BLaER1 treated with 17β-estradiol and CSF1 and Interleukin-3, amounts not matched to agents 10 nM and 100 nM (cell line): ENCODE data around the gene EN1.

Source experiments
- H3K27ac ChIP-seq, 11 experiments: shearing (Covaris generic); formaldehyde crosslinking; 2 replicates each; pipeline ENCODE4 v1.8.1; 2022
- H3K27me3 ChIP-seq, 11 experiments: shearing (Covaris generic); formaldehyde crosslinking; 2 replicates each; pipeline ENCODE4 v1.8.1; 2022
- H3K36me3 ChIP-seq, 11 experiments: shearing (Covaris generic); formaldehyde crosslinking; 2 replicates each; pipeline ENCODE4 v1.8.1; 2022
- H3K4me1 ChIP-seq, 10 experiments: shearing (Covaris generic); formaldehyde crosslinking; 2 replicates each; pipeline ENCODE4 v1.8.1; 2022
- H3K4me2 ChIP-seq, 11 experiments: shearing (Covaris generic); formaldehyde crosslinking; 2 replicates each; pipeline ENCODE4 v1.8.1; 2022
- H3K4me3 ChIP-seq, 10 experiments: shearing (Covaris generic); formaldehyde crosslinking; 2 replicates each; pipeline ENCODE4 v1.8.1; 2022
- H3K9ac ChIP-seq, 11 experiments: shearing (Covaris generic); formaldehyde crosslinking; 2 replicates each; pipeline ENCODE4 v1.8.1; 2022
- H3K9me3 ChIP-seq, 11 experiments: shearing (Covaris generic); formaldehyde crosslinking; replicated peaks in 1 of 11; 2 replicates each; pipeline ENCODE4 v1.8.1; 2022
- H4K20me1 ChIP-seq, 11 experiments: shearing (Covaris generic); formaldehyde crosslinking; 2 replicates each; pipeline ENCODE4 v1.8.1; 2022
- Cebpa-rat ChIP-seq, 11 experiments: shearing (Covaris generic); IDR thresholded peaks; 2 replicates each; pipeline ENCODE4 v1.8.1; 2022

The EN1 gene

DNA sequence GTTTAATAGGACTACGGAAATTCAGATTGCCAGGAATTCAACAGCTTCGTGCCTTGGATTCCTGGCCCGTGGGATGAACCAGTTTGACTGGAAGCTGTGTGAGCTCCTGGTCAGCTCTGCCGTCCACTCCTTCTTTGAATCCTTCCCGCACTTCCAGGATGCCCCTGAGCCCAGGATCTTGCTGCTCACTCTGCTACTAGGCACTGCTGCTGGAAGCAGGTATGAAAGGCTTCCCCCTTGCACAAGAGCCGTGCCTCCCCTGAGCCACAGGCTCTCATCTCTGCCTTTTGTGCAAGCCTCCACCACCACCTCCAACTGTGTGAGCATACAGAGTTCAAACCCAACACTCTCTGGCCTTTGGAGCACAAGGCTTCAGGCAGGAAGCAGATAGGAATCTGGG lies 34.9 kb downstream of the EN1 start:
- Histone ChIP-seq H3K36me3 (no peaks in the 10 kb centered on the region), H3K9me3 (no peaks in the 10 kb centered on the region), H3K27ac (no peak overlapping the region), H3K4me2 (peak overlapping the region in 7 of 11 experiments; percentile 49 to 68 (median 51); a peak in 15 of 22 replicates), H3K27me3 (peaks cover 6 to 18% (median 14%) of the 10 kb centered on the region in 11 experiments; a peak in 15 of 22 replicates), H3K9ac (no peak overlapping the region), H4K20me1 (peaks cover 0 to 5% (median 0%) of the 10 kb centered on the region in 11 experiments; a peak in 1 of 22 replicates), H3K4me1 (peaks cover 4 to 61% (median 25%) of the 10 kb centered on the region in 10 experiments), H3K4me3 (no peak overlapping the region)
- no peak for TF ChIP-seq Cebpa-rat (IDR thresholded peaks at IDR 0.05)

DNA sequence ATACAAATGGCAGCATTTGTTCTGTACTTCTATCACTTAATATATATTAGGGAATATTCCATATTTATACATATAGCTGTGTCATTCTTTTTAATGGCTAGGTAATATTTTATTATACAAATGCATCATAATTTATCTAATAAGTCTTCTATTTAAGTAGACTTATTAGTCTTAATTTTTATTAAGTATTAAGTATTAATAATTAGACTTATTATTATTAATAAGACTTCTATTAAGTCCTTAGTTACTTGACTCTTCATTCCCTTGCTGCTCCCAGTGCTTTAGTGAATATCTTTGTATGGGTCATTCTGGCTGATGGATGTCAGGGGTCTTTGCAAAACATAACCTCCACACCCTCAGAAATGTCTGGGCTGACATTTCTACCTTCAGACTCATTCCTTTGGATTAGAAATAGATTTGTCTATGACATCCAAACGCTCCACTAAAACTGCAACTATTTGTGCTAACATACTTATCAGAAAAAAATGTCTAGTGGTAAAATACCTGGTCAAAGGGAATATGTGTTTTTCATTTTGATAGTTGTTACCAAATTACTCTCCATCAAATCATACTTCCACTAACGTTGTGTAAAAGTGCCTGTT lies 35.8 kb downstream of the EN1 start:
- Histone ChIP-seq H4K20me1 (peaks cover 0 to 5% (median 0%) of the 10 kb centered on the region in 11 experiments; a peak in 1 of 22 replicates), H3K36me3 (no peaks in the 10 kb centered on the region), H3K27ac (no peak overlapping the region), H3K4me2 (no peak overlapping the region), H3K4me3 (no peak overlapping the region), H3K9me3 (no peaks in the 10 kb centered on the region), H3K9ac (no peak overlapping the region), H3K27me3 (peaks cover 6 to 20% (median 17%) of the 10 kb centered on the region in 11 experiments; a peak in 15 of 22 replicates), H3K4me1 (peaks cover 13 to 70% (median 34%) of the 10 kb centered on the region in 10 experiments)
- TF ChIP-seq Cebpa-rat (IDR thresholded peaks at IDR 0.05): no peak

DNA sequence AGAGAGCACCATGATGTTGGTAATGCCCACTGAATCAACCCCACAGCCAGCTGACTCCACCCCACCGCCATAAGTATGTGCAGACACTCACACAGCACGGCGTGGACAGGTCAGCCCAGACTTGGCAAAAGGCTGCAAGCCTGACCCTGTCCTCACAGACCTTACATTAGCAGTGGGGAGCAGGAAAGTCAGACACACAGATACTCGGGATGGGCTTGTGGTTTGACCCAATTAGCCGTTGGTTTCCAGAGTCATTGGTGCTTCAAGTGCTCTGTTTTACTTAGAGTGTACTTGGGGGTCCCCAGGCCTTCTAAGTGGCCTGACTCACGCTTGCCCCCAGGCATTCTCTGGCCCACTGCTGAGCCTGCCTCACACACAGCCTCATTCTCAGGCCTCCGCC lies 36.7 kb downstream of the EN1 start:
- peak overlapping the region in 7 of 11 experiments; percentile 6 to 38 (median 29); a peak in 7 of 22 replicates for H3K4me2 ChIP-seq
- no peak overlapping the region for H3K9ac ChIP-seq
- H3K9me3 ChIP-seq: no peaks in the 10 kb centered on the region
- peaks cover 0 to 5% (median 0%) of the 10 kb centered on the region in 11 experiments; a peak in 1 of 22 replicates for H4K20me1 ChIP-seq
- H3K27me3 ChIP-seq: peaks cover 6 to 20% (median 17%) of the 10 kb centered on the region in 11 experiments; a peak in 15 of 22 replicates
- TF ChIP-seq Cebpa-rat (IDR thresholded peaks at IDR 0.05): no peak
- H3K36me3 ChIP-seq: no peaks in the 10 kb centered on the region
- no peak overlapping the region for H3K4me3 ChIP-seq
- peaks cover 17 to 72% (median 38%) of the 10 kb centered on the region in 10 experiments for H3K4me1 ChIP-seq
- no peak overlapping the region for H3K27ac ChIP-seq

DNA sequence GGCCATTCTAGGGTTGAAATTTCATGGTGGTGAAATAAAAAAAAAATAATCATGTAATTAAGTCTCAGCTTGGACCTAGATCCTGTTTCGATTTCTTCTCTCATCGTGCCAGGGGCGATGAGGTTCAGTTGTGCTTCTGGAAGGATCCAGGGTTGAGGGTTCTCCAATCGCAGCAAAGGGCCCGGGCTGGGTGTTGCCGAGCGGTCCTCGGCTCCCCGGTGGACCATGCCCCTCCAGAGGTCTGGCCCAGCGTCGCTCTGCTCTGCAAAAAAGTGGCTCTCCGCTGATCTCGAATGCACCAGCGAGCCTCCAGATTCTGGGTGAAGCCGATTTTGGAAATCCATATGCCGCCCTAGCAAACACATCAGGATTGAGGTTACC lies 39.0 kb downstream of the EN1 start:
- H3K9ac ChIP-seq: no peak overlapping the region
- peaks cover 17 to 50% (median 30%) of the 10 kb centered on the region in 10 experiments for H3K4me1 ChIP-seq
- H3K9me3 ChIP-seq: no peaks in the 10 kb centered on the region
- no peak overlapping the region for H3K27ac ChIP-seq
- peaks cover 6 to 20% (median 17%) of the 10 kb centered on the region in 11 experiments; a peak in 15 of 22 replicates for H3K27me3 ChIP-seq
- H3K4me3 ChIP-seq: no peak overlapping the region
- H3K36me3 ChIP-seq: no peaks in the 10 kb centered on the region
- no peak for TF ChIP-seq Cebpa-rat (IDR thresholded peaks at IDR 0.05)
- H4K20me1 ChIP-seq: peaks cover 0 to 5% (median 0%) of the 10 kb centered on the region in 11 experiments; a peak in 1 of 22 replicates
- peak overlapping the region in 6 of 11 experiments; percentile 57 to 85 (median 74); a peak in 10 of 22 replicates for H3K4me2 ChIP-seq

DNA sequence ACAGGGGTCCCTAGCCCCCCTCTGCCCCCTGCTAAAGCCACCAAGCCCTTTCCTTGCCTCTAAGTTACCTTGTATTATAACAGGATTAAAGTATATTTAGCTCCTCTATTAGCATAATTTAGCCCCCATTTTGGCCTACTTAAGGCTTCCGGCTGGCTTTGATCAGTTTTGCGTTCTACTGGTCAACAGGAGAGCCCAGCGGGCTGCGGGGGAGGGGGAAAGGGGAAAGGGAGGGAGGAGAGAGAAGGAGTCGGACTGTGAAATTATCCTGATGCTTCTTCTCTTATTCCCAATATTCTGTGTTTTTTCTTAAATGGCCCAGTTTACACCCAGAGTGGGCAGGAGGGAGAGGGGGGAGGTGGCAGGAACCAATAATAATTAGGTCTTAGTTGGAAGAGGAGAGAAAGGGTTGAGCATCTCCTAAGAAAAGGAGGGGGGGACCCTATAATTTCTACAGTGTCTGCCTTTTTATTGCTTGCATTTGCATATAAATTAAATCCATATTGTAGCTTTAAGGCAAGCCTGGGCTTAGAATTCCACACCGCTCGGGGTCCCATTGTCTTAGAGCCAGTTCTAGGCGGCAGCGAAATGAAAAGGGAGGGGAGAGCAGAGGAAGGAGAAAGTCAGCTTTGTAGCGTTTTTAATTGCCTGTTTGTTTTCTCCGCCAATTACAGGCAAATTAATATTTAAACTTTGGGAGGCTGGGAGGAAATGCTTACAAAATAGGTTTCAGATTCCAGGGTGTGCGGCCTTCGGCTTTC lies 39.6 kb downstream of the EN1 start:
- H4K20me1 ChIP-seq: peaks cover 0 to 3% (median 0%) of the 10 kb centered on the region in 11 experiments; a peak in 1 of 22 replicates
- H3K9me3 ChIP-seq: no peaks in the 10 kb centered on the region
- peak overlapping the region in 2 of 11 experiments; percentile 14 to 37; a peak in 2 of 22 replicates for H3K27ac ChIP-seq
- peak overlapping the region in 4 of 11 experiments; percentile 34 to 49 (median 40); a peak in 1 of 22 replicates for H3K9ac ChIP-seq
- H3K27me3 ChIP-seq: peaks cover 6 to 20% (median 17%) of the 10 kb centered on the region in 11 experiments; a peak in 15 of 22 replicates
- peak overlapping the region in 1 of 10 experiments; percentile 34; a peak in 2 of 20 replicates for H3K4me3 ChIP-seq
- H3K4me1 ChIP-seq: peaks cover 17 to 44% (median 27%) of the 10 kb centered on the region in 10 experiments
- TF ChIP-seq Cebpa-rat (IDR thresholded peaks at IDR 0.05): no peak
- H3K4me2 ChIP-seq: peak overlapping the region; percentile 35 to 85 (median 69)
- H3K36me3 ChIP-seq: no peaks in the 10 kb centered on the region

DNA sequence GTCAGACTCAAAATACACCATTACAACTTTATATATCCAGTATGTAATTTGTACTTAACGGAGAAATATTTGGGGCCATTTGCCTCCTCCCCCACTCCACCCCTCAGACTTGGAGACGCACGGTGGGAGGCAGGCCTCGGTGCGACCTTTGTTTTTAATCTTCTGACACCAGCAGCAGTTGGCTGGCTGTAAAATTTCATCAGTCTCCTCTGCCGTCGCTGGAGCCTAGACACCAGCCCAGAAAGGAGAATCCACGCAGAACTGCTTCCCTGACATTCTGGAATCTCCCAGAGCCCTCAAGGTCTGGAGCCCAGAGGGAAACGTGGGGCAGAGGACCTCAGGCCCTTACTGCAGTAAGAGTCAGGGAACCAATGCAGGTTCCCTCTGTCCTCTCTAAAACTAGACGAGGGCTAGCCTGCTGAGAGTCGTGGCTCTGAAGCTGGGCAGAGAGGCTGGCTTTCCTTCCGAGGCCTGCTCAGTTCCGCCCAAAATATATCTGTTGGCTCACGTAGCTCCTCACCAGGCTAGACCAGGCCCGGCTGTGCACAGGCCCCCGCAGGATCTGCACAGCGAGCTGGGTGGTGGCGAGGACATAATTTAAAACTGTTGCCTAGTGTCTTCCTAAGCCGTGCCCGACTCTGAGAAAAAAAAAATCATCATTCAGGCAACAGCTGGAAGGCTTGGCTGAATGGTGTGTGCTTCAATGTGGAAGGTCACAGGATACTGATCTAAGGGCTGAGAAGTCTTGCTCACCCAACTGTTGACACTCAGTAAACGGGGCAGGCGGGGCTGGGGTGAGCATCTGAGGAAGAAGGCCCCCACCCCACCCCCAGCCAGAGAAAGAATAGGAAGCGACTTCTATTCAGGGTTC lies 40.4 kb downstream of the EN1 start:
- peak overlapping the region; percentile 35 to 85 (median 69) for H3K4me2 ChIP-seq
- peak overlapping the region in 1 of 10 experiments; percentile 34; a peak in 1 of 20 replicates for H3K4me3 ChIP-seq
- TF ChIP-seq Cebpa-rat (IDR thresholded peaks at IDR 0.05): no peak
- peak overlapping the region in 3 of 11 experiments; percentile 9 to 37 (median 14); a peak in 4 of 22 replicates for H3K27ac ChIP-seq
- H3K9me3 ChIP-seq: no peaks in the 10 kb centered on the region
- H3K36me3 ChIP-seq: no peaks in the 10 kb centered on the region
- peaks cover 17 to 40% (median 25%) of the 10 kb centered on the region in 10 experiments for H3K4me1 ChIP-seq
- peaks cover 6 to 20% (median 17%) of the 10 kb centered on the region in 11 experiments; a peak in 15 of 22 replicates for H3K27me3 ChIP-seq
- no peaks in the 10 kb centered on the region for H4K20me1 ChIP-seq
- H3K9ac ChIP-seq: peak overlapping the region in 4 of 11 experiments; percentile 34 to 49 (median 40); a peak in 6 of 22 replicates

DNA sequence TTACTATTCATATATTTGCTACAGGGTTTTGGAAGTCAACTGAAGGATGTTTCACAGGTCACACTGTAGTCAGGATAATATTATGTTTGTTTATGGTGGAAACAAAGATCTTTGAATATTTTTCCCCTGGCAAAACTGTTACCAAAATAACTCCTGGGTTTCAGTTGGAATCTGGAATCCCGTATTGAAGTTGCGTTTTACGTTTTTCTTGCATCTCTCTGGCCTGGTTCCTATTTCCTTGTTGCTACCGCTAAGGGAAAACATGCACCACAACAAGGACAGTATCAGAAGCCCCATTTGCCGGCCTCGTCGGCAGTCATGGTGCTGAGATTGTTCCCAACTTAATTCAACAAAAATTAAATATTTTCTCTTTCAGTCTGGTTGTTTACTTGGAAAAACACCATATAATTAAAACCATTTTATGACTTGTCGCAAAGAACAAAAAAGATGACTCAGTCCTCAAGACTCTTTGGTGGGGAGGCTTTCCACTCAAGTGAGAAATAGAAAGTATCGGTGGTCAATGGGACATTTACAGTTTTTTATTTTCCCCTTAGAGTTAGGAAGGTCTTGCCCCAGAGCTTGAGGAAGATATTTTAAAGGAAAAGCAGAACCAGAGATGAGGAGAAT lies 42.3 kb downstream of the EN1 start:
- Histone ChIP-seq H3K9ac (no peak overlapping the region), H3K4me3 (no peak overlapping the region), H3K4me1 (peaks cover 17 to 31% (median 22%) of the 10 kb centered on the region in 10 experiments), H3K27ac (no peak overlapping the region), H3K9me3 (no peaks in the 10 kb centered on the region), H4K20me1 (no peaks in the 10 kb centered on the region), H3K4me2 (no peak overlapping the region), H3K27me3 (peaks cover 6 to 20% (median 17%) of the 10 kb centered on the region in 11 experiments; a peak in 15 of 22 replicates), H3K36me3 (no peaks in the 10 kb centered on the region)
- no peak for TF ChIP-seq Cebpa-rat (IDR thresholded peaks at IDR 0.05)

DNA sequence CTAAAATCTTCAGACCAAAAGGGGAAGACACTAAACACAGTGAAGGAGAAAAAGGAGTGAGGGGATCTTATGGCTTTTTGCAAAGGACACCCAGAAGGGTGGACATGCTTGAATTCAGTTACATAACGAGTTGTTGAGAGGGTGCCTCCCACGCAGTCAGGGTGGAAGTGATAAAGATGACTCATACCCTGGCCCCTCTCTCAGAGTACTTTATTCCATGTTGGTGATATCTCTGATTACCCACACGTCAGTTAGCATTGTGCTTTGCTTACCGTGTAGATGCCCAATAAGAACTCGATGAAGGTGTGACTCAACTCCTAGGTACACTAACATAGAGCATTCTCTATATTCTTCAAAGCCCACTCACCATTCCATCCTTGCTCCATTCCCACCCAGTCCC lies 44.4 kb downstream of the EN1 start:
- no peak overlapping the region for H3K4me3 ChIP-seq
- H3K27ac ChIP-seq: no peak overlapping the region
- no peaks in the 10 kb centered on the region for H4K20me1 ChIP-seq
- H3K27me3 ChIP-seq: peaks cover 2 to 10% (median 7%) of the 10 kb centered on the region in 11 experiments; a peak in 15 of 22 replicates
- H3K36me3 ChIP-seq: no peaks in the 10 kb centered on the region
- H3K4me2 ChIP-seq: no peak overlapping the region; a peak in 2 of 22 replicates
- TF ChIP-seq Cebpa-rat (IDR thresholded peaks at IDR 0.05): no peak
- H3K4me1 ChIP-seq: peaks cover 17 to 21% (median 20%) of the 10 kb centered on the region in 10 experiments
- H3K9me3 ChIP-seq: no peaks in the 10 kb centered on the region
- H3K9ac ChIP-seq: no peak overlapping the region
